ES-I3 (cell line): Measurements from ENCODE around the gene PHOSPHO2.

Source experiments
- H3K36me3 ChIP-seq: 2 replicates; pipeline ENCODE4 v1.6.1; 2013; ENCODE audit warnings: mild to moderate bottlenecking, low read length, control low read depth, moderate library complexity; ENCODE audit not compliant: insufficient read depth
- H3K4me1 ChIP-seq: 2 replicates; pipeline ENCODE4 v1.6.1; 2013; ENCODE audit warnings: mild to moderate bottlenecking, control low read depth, low read length; ENCODE audit not compliant: insufficient read depth
- H3K9ac ChIP-seq: 2 replicates; pipeline ENCODE4 v1.6.1; 2013; ENCODE audit warnings: low read depth, mild to moderate bottlenecking, low read length, moderate library complexity
- H3K9me3 ChIP-seq: 2 replicates; pipeline ENCODE4 v1.6.1; 2013; ENCODE audit warnings: mild to moderate bottlenecking, low read length, moderate library complexity; ENCODE audit not compliant: control insufficient read depth, insufficient read depth

Gene PHOSPHO2

GRCh38 chr2:169716938-169717690, 22.8 kb downstream of the PHOSPHO2 start:
- Histone ChIP-seq H3K36me3 (no peaks in the 10 kb centered on the region), H3K9ac (no peak overlapping the region), H3K4me1 (no peaks in the 10 kb centered on the region), H3K9me3 (no peaks in the 10 kb centered on the region)

DNA sequence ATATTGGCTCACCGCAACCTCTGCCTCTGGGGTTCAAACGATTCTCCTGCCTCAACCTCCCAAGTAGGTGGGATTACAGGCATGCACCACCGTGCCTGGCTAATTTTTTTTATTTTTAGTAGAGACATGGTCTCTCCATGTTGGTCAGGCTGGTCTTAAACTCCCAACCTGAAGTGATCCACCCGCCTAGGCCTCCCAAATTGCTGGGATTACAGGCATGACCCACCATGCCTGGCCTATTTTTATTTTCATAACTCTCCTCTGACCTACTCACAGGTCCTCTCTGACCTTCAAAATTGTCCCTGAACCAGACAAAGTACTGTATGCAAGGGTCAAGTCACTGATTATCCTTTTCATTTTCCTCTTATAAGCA, 23.4 kb downstream of the PHOSPHO2 start:
- no peaks in the 10 kb centered on the region for H3K4me1 ChIP-seq
- no peak overlapping the region for H3K9ac ChIP-seq
- no peaks in the 10 kb centered on the region for H3K9me3 ChIP-seq
- H3K36me3 ChIP-seq: no peaks in the 10 kb centered on the region

- Histone ChIP-seq H3K4me1 (no peaks in the 10 kb centered on the region), H3K9me3 (no peaks in the 10 kb centered on the region), H3K9ac (no peak overlapping the region)
These were observed 24.7 kb downstream of the PHOSPHO2 start for GRCh38 chr2:169718930-169719504.

DNA sequence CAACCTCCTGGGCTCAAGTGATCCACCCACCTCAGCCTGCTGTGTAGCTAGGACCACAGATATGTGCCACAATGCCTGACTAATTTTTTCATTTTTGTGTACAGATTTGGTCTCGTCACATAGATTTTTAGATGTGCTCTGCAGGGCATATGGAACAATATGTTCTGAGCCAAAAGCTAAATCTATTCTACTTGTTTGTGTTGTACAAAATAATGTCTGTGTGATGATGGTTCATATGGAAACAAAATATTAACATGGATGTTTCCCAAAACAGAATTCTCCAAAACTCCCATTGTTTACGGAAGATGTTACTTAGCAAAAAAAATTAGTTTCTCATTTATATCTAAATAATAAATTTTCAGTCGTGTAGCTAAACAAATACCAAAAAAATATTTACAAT, 26.7 kb downstream of the PHOSPHO2 start:
- Histone ChIP-seq H3K4me1 (no peaks in the 10 kb centered on the region), H3K9ac (no peak overlapping the region), H3K9me3 (no peaks in the 10 kb centered on the region), H3K36me3 (no peaks in the 10 kb centered on the region)

More at GRCh38 chr2:169718930-169719504, 24.7 kb downstream of the PHOSPHO2 start:
- H3K36me3 ChIP-seq: no peaks in the 10 kb centered on the region

- Histone ChIP-seq H3K36me3 (no peaks in the 10 kb centered on the region), H3K9me3 (no peaks in the 10 kb centered on the region), H3K4me1 (peaks cover 6% of the 10 kb centered on the region; the same call in 1 of the 2 replicates), H3K9ac (no peak overlapping the region)
These were observed 32.8 kb downstream of the PHOSPHO2 start for GRCh38 chr2:169727065-169727464.

GRCh38 chr2:169729274-169729605, 35.0 kb downstream of the PHOSPHO2 start:
- Histone ChIP-seq H3K4me1 (peaks cover 6% of the 10 kb centered on the region; the same call in 1 of the 2 replicates), H3K9me3 (no peaks in the 10 kb centered on the region), H3K9ac (no peak overlapping the region), H3K36me3 (no peaks in the 10 kb centered on the region)

DNA sequence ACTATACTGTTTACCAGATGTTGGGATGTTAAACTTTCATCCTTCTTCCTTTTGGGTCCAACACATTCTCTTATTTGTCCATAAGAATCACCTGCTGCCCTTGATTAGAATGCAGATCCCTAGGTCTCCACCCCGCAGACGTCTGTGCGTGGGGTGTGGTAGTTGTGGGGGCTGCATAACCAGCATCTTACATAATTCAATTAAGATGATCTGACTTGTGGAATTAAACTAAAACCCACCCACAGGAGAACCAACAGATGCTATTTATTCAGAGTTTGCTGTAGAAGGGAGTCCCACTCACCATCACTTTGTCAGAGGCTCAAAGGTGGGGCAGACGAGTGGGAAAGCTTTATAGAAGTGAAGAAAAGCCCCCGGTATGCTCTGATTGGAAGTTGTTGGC, 37.8 kb downstream of the PHOSPHO2 start:
- no peaks in the 10 kb centered on the region for H3K9me3 ChIP-seq
- peaks cover 15% of the 10 kb centered on the region for H3K4me1 ChIP-seq
- no peaks in the 10 kb centered on the region for H3K36me3 ChIP-seq
- no peak overlapping the region for H3K9ac ChIP-seq

- no peaks in the 10 kb centered on the region for H3K9me3 ChIP-seq
- H3K9ac ChIP-seq: peak overlapping the region; percentile 72; the same call in 1 of the 2 replicates
These were observed 38.5 kb downstream of the PHOSPHO2 start for GRCh38 chr2:169732583-169733358.

DNA sequence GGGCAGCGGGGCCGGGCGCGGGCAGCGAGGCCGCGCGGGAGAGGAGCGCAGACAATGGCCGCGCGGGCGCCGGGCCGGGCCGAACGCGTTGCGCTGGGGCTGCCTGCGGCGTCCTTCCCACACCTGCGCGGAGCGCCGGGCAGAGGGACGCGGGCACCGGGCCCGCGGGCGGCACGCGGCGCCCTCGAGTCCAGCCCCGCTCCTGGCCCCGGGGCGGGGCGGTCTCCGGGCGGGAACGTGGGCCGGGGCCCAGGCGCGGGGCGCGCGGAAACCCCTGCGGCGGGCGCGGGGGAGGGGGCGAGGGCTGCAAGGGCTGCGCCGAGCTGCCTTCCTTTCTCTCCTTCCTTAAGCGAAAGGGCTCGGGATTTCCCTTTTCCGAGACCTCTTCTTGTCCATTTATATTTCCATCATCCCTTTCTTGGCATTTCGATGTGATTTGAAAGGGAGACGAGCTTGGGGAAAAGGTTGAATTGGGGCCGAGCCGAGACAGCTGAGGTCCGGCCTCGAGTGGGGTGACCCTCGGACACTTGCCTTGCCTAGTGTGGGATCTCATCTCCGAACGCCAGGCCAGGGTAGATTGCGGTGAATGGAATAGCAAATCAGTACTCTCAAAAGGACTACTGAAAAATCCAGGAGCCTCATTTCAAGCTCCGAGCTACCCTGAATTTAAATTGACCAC, 40.0 kb downstream of the PHOSPHO2 start:
- Histone ChIP-seq H3K9me3 (no peaks in the 10 kb centered on the region), H3K4me1 (peaks cover 9% of the 10 kb centered on the region), H3K9ac (peak overlapping the region; percentile 72)

More at GRCh38 chr2:169732583-169733358, 38.5 kb downstream of the PHOSPHO2 start:
- Histone ChIP-seq H3K4me1 (peaks cover 15% of the 10 kb centered on the region), H3K36me3 (no peaks in the 10 kb centered on the region)

GRCh38 chr2:169735623-169736022, 41.4 kb downstream of the PHOSPHO2 start:
- Histone ChIP-seq H3K4me1 (peaks cover 9% of the 10 kb centered on the region), H3K9ac (no peak overlapping the region), H3K36me3 (no peaks in the 10 kb centered on the region), H3K9me3 (no peaks in the 10 kb centered on the region)

More for the DNA sequence above, 40.0 kb downstream of the PHOSPHO2 start:
- H3K36me3 ChIP-seq: no peaks in the 10 kb centered on the region

DNA sequence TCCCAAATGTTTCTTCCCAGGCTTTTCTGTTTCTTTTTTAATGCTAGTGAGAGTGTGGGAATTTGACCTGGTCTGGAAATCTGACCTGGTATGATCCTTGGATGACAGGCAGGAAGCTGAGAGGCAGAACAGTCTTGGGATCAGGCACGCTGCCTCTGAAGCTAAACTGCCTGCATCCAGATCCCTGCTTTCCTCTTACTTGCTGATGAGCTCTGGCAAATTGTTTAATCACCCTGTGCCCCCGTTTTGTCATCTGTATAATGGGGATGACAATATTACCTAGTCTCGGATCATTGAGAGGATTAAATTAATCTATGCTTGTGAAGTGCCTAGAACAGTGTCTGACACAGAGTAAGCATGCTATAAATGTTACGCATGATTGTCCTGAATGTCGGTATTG, 42.6 kb downstream of the PHOSPHO2 start:
- Histone ChIP-seq H3K9ac (no peak overlapping the region), H3K9me3 (no peaks in the 10 kb centered on the region), H3K36me3 (no peaks in the 10 kb centered on the region; the same call in 1 of the 2 replicates), H3K4me1 (peaks cover 9% of the 10 kb centered on the region)

- H3K36me3 ChIP-seq: no peaks in the 10 kb centered on the region; the same call in 1 of the 2 replicates
- H3K9ac ChIP-seq: no peak overlapping the region
- H3K4me1 ChIP-seq: peaks cover 9% of the 10 kb centered on the region
- no peaks in the 10 kb centered on the region for H3K9me3 ChIP-seq
These were observed 44.4 kb downstream of the PHOSPHO2 start for GRCh38 chr2:169738566-169739229.

DNA sequence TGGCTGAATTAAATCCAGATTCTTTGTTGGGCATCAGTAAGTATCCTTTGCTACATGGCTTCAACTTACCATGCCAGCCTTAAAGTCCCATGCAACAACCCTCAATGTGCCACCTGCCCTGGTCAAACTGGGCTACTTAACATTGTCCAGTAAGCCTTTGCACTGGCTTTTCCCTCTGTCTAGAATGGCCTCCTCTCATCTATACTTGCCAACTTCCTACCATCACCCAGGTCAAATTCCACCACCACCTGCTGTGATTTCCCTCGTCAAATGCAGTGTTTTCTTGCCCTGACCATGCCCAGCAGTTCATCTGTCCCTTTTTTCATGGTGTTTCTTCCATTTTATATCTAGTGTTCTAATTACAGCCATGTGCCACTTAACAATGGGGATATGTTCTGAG, 45.1 kb downstream of the PHOSPHO2 start:
- Histone ChIP-seq H3K9me3 (no peaks in the 10 kb centered on the region), H3K4me1 (peaks cover 9% of the 10 kb centered on the region), H3K9ac (no peak overlapping the region), H3K36me3 (no peaks in the 10 kb centered on the region; the same call in 1 of the 2 replicates)

- no peak overlapping the region for H3K9ac ChIP-seq
- H3K4me1 ChIP-seq: no peaks in the 10 kb centered on the region
- no peaks in the 10 kb centered on the region for H3K9me3 ChIP-seq
- H3K36me3 ChIP-seq: no peaks in the 10 kb centered on the region; the same call in 1 of the 2 replicates
These were observed 49.3 kb downstream of the PHOSPHO2 start for GRCh38 chr2:169743549-169743948.
